ENCODE measurements around the gene SURF1.

GRCh38 chr9:133354766-133355165, 1.5 kb downstream of the SURF1 start:
- TF ChIP-seq CTCF (IDR thresholded peaks at IDR 0.05; ENCODE audit: insufficient read depth, low read length) (no peak), REST (IDR thresholded peaks at IDR 0.05; ENCODE audit: insufficient replicate concordance, low read depth) (no peak)

All from HL-60 (cell line).